Measurements from ENCODE around the gene CPED1.

Gene CPED1

GRCh38 chr7:121244120-121244870 lies 255.8 kb downstream of the CPED1 start:
- TF ChIP-seq, protein P1, sequence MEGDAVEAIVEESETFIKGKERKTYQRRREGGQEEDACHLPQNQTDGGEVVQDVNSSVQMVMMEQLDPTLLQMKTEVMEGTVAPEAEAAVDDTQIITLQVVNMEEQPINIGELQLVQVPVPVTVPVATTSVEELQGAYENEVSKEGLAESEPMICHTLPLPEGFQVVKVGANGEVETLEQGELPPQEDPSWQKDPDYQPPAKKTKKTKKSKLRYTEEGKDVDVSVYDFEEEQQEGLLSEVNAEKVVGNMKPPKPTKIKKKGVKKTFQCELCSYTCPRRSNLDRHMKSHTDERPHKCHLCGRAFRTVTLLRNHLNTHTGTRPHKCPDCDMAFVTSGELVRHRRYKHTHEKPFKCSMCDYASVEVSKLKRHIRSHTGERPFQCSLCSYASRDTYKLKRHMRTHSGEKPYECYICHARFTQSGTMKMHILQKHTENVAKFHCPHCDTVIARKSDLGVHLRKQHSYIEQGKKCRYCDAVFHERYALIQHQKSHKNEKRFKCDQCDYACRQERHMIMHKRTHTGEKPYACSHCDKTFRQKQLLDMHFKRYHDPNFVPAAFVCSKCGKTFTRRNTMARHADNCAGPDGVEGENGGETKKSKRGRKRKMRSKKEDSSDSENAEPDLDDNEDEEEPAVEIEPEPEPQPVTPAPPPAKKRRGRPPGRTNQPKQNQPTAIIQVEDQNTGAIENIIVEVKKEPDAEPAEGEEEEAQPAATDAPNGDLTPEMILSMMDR (IDR thresholded peaks at IDR 0.05): no peak

- TF ChIP-seq, protein P1 (IDR thresholded peaks at IDR 0.05): no peak
Observed at GRCh38 chr7:121259826-121260225, 271.3 kb downstream of the CPED1 start.

GRCh38 chr7:121261207-121261884 lies 272.8 kb downstream of the CPED1 start:
- TF ChIP-seq, protein P1 (IDR thresholded peaks at IDR 0.05): no peak

GRCh38 chr7:121262221-121262620 lies 273.7 kb downstream of the CPED1 start:
- TF ChIP-seq, protein P1 (IDR thresholded peaks at IDR 0.05): no peak

DNA sequence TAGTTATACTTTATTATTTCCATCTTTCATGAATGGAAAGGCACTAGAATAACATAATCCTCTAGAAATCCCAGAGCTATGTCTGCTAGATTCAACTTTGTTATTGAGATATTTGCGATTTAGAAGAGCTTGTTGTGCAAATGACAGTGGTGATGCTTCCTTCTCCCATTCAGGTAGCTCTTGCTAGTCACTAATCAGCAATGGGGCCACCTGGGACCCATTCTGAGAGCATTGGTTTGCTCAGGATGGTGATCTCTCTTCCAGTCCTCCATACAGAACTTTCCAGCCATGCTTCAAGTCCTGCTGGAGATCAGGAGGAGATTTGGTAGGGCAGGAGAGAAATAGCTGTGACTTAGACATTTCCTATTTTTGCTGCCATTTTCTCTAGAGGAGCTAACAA lies 274.5 kb downstream of the CPED1 start:
- TF ChIP-seq, protein P1 (IDR thresholded peaks at IDR 0.05): no peak

GRCh38 chr7:121266307-121266894 lies 277.9 kb downstream of the CPED1 start:
- TF ChIP-seq, protein P1 (IDR thresholded peaks at IDR 0.05): no peak

DNA sequence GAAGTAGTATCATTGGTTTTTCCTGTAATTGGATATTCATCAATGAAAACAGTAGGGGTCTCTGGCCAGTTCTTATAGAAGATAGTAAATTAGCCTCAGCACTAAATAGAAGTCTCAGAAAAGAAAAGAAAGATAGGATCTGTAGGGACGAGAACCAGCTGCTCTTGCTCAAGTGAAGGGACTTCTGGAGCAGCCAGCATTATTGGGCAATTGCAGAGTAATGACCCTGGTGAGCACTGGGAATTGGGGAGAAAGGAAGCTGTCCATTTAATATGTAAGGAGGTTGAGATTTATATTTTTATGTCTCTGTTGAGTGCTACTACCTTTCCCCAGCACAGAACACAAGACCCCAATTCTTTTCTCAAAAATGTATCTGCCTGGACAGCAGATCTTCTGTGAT lies 279.1 kb downstream of the CPED1 start:
- TF ChIP-seq, protein P1 (IDR thresholded peaks at IDR 0.05): no peak

Measured in LNCAP (cell line).